ENCODE measurements around the gene CDC14B.
"Not testable (repeated sequence)": the region's sequence is repeated elsewhere in the genome, so short reads cannot be mapped to it uniquely, and the experiment has no call there.

CDC14B gene

GRCh38 chr9:96617439-96618185 lies 2.0 kb downstream of the CDC14B start:
- DNase-seq (ENCODE audit: extremely low spot score) = peak; percentile 30
- TF ChIP-seq FOXK2 (IDR thresholded peaks at IDR 0.05) (no peak), PKNOX1 (IDR thresholded peaks at IDR 0.05) (no peak), SP1 (IDR thresholded peaks at IDR 0.05) (no peak), NFRKB (IDR thresholded peaks at IDR 0.05) (no peak), TARDBP (IDR thresholded peaks at IDR 0.05) (no peak), ELF4 (IDR thresholded peaks at IDR 0.05) (no peak), FOXM1 (IDR thresholded peaks at IDR 0.05; ENCODE audit: borderline replicate concordance) (no peak), BHLHE40 (IDR thresholded peaks at IDR 0.05; ENCODE audit: borderline replicate concordance) (no peak), FOXA1 (IDR thresholded peaks at IDR 0.05) (no peak), ARNT (IDR thresholded peaks at IDR 0.05) (no peak), L3MBTL2 (conservative IDR thresholded peaks at IDR 0.05) (no peak), SUZ12 (IDR thresholded peaks at IDR 0.05) (no peak), CTBP1 (IDR thresholded peaks at IDR 0.05; ENCODE audit: borderline replicate concordance) (no peak), LEF1 (IDR thresholded peaks at IDR 0.05; ENCODE audit: borderline replicate concordance) (no peak), HDGF (IDR thresholded peaks at IDR 0.05; ENCODE audit: borderline replicate concordance) (no peak), ZNF384 (IDR thresholded peaks at IDR 0.05) (no peak)
- ChIA-PET POLR2A (interaction anchor here (0.8 to 2.3 kb wide), 5 partner anchors 10 to 160 kb away, joined by 3 to 8 read pairs (median 4); partner anchors contain the start of gene ZNF510), CTCF (no interaction called here)

DNA sequence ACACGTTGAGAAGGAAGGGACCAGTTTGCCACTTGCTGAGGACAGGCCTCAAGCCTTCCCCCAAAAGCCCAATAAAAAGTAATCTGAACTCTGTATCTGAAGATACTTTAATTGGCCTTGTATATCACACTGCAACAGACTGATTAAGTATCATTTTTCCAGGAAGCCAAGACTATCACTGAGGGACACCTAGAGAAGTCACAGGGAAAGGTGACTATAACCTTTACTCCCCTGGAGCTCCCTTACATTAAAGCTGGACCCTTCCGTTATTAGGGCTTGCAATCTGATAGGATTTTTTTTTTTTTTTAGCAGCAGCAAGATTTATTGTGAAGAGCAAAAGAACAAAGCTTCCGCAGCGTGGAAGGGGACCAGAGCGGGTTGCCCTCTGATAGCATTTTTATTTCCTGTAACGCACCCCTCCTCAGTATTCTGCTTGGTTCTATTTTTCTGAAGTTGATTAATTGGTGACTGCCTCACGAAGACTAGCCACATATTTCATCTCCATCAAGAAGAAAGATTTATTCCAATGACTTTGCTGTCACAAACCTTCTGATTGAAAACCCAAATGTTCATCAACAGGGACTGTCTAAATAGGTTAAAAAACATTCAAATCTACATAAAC lies 2.7 kb downstream of the CDC14B start:
- TF ChIP-seq CTBP1 (IDR thresholded peaks at IDR 0.05; ENCODE audit: borderline replicate concordance) = no peak
- TF ChIP-seq SUZ12 (IDR thresholded peaks at IDR 0.05) = no peak
- peak; percentile 74; the same call in 1 of the 2 replicates for TF ChIP-seq PKNOX1 (IDR thresholded peaks at IDR 0.05)
- peak; percentile 86 for TF ChIP-seq ZNF384 (IDR thresholded peaks at IDR 0.05)
- ChIA-PET CTCF (interaction anchor here (0.6 kb wide), 1 partner anchor 541 kb away, joined by 3 read pairs; no protein-coding TSS in a partner anchor), POLR2A (no interaction called here)
- DNase-seq (ENCODE audit: extremely low spot score) = no peak

DNA sequence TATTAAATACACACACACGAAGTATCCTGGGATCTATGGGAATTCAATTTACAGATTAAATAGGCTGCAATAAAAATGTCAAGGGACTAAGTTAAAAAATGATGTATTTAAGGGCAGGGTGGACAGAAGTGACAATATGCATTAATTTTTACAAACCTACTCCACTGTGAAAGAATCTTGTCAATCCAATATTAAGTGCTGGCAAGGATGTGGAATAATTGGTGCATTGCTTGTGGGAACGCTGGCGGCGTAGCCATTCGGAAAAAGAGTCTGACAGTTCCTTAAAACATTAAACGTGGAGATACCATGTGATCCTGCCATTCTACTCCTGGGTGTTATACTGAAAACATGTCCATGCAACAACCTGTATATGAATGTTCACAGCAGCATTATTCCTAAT lies 4.2 kb downstream of the CDC14B start:
- ChIA-PET POLR2A (no interaction called here), CTCF (no interaction called here)
- TF ChIP-seq LEF1 (IDR thresholded peaks at IDR 0.05; ENCODE audit: borderline replicate concordance) (no peak), SP1 (IDR thresholded peaks at IDR 0.05) (no peak), NFRKB (IDR thresholded peaks at IDR 0.05) (no peak), ZNF384 (IDR thresholded peaks at IDR 0.05) (no peak), ELF4 (IDR thresholded peaks at IDR 0.05) (no peak), CTBP1 (IDR thresholded peaks at IDR 0.05; ENCODE audit: borderline replicate concordance) (no peak), PKNOX1 (IDR thresholded peaks at IDR 0.05) (no peak), TARDBP (IDR thresholded peaks at IDR 0.05) (no peak), BHLHE40 (IDR thresholded peaks at IDR 0.05; ENCODE audit: borderline replicate concordance) (no peak), L3MBTL2 (conservative IDR thresholded peaks at IDR 0.05) (no peak), FOXK2 (IDR thresholded peaks at IDR 0.05) (no peak), FOXM1 (IDR thresholded peaks at IDR 0.05; ENCODE audit: borderline replicate concordance) (no peak), FOXA1 (IDR thresholded peaks at IDR 0.05) (no peak), HDGF (IDR thresholded peaks at IDR 0.05; ENCODE audit: borderline replicate concordance) (no peak), SUZ12 (IDR thresholded peaks at IDR 0.05) (no peak), ARNT (IDR thresholded peaks at IDR 0.05) (no peak)
- DNase-seq (ENCODE audit: extremely low spot score) = no peak

DNA sequence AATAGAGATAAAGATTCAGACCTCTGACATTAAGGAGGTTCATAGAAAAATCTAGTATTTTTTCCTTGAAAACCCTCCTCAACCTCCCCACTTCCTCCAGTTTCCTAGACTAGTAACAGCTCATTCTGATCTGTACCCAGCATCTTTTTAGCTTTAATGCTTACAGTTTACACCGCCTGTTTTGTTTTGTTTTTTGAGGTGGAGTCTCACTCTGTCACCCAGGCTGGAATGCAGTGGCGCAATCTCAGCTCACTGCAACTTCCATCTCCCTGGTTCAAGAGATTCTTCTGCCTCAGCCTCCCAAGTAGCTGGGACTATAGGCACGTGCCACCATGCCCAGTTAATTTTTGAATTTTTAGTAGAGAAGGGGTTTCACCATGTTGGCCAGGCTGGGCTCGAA lies 5.0 kb downstream of the CDC14B start:
- CTCF ChIA-PET; POLR2A ChIA-PET; DNase-seq (ENCODE audit: extremely low spot score): not testable (repeated sequence)

GRCh38 chr9:96612966-96613589 lies 6.6 kb downstream of the CDC14B start:
- ChIA-PET CTCF (no interaction called here), POLR2A (no interaction called here)
- TF ChIP-seq L3MBTL2 (conservative IDR thresholded peaks at IDR 0.05) = no peak
- no peak for TF ChIP-seq LEF1 (IDR thresholded peaks at IDR 0.05; ENCODE audit: borderline replicate concordance)
- no peak for TF ChIP-seq TARDBP (IDR thresholded peaks at IDR 0.05)
- TF ChIP-seq PKNOX1 (IDR thresholded peaks at IDR 0.05) = no peak
- no peak for TF ChIP-seq CTBP1 (IDR thresholded peaks at IDR 0.05; ENCODE audit: borderline replicate concordance)
- TF ChIP-seq FOXA1 (IDR thresholded peaks at IDR 0.05) = no peak
- TF ChIP-seq SUZ12 (IDR thresholded peaks at IDR 0.05) = no peak
- TF ChIP-seq ZNF384 (IDR thresholded peaks at IDR 0.05) = no peak
- no peak for TF ChIP-seq FOXK2 (IDR thresholded peaks at IDR 0.05)
- no peak for TF ChIP-seq HDGF (IDR thresholded peaks at IDR 0.05; ENCODE audit: borderline replicate concordance)
- TF ChIP-seq ARNT (IDR thresholded peaks at IDR 0.05) = no peak
- TF ChIP-seq ELF4 (IDR thresholded peaks at IDR 0.05) = no peak
- TF ChIP-seq BHLHE40 (IDR thresholded peaks at IDR 0.05; ENCODE audit: borderline replicate concordance) = no peak
- no peak for TF ChIP-seq SP1 (IDR thresholded peaks at IDR 0.05)
- TF ChIP-seq FOXM1 (IDR thresholded peaks at IDR 0.05; ENCODE audit: borderline replicate concordance) = no peak
- no peak for DNase-seq (ENCODE audit: extremely low spot score)

Measured in HEK293T (cell line).